CD4-positive, alpha-beta T cell treated with Interleukin-2 at 100 ng/mL for 4 hours (primary cell): ENCODE measurements around the gene SEPHS2.
"Not testable (repeated sequence)": the region's sequence is repeated elsewhere in the genome, so short reads cannot be mapped to it uniquely, and the experiment has no call there.

Experiments
- DNase-seq: peaks from one replicate; pipeline ENCODE4 v3.0.0-alpha.2; 2020; ENCODE audit warnings: low spot score

SEPHS2 gene

DNA sequence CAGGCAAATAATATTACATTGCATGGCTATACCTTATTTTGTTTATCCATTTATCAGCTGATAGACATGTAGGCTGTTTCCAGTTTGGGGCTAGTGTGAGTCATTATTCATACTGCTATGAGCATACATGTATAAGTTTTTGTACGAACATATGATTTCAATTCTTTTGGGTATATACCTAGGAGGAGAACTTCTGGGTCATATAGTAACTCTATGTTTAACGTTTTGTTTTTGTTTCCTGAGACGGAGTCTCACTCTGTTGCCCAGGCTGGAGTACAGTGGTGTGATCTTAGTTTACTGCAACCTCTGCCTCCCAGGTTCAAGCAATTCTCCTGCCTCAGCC lies 24.5 kb upstream of the SEPHS2 start:
- peak; percentile 30 for DNase-seq

DNA sequence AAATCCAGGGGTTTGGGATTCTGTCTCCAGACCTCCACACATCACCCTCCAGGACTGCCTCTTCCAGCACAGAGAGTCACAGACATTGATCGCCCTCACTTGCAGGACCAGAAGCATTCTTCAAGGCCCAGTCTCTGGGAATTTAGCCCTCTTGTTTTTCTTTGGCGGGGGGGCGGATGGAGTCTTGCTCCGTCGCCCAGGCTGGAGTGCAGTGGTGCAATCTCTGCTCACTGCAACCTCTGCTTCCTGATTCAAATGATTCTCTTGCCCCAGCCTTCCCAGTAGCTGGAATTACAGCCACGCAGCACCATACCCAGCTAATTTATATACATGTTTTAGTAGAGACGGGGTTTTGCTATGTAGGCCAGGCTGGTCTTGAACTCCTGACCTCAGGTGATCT lies 18.4 kb upstream of the SEPHS2 start:
- DNase-seq: no peak

DNA sequence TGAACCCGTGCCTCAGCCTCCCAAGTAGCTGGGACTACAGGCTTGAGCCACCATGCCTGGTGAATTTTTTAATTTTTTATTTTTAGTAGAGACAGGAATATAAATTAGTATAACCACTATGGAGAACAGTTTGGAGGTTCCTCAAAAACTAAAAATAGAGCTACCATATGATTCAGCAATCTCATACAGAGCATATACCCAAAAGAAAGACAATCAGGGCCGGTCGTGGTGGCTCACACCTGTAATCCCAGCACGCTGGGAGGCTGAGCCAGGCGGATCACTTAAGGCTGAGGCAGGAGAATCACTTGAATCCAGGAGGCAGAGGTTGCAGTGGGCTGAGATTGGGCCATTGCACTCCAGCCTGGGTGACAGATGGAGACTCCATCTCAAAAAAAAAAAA lies 15.8 kb upstream of the SEPHS2 start:
- DNase-seq: not testable (repeated sequence)

DNA sequence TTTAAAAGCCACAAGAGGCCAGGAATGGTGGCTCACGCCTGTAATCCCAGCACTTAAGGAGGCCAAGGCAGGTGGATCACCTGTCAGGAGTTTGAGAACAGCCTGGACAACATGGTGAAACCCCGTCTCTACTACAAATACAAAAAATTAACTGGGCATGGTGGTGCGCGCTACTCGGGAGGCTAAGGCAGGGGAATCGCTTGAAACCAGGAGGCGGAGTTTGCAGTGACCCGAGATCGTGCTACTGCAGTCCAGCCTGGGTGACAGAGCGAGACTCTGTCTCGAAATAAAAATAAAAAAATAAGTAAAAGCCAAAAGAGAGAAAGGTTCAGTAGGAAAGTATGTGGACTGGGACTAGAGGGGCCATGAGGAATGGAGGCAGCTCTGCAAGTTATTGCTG lies 13.8 kb upstream of the SEPHS2 start:
- DNase-seq: no peak

DNA sequence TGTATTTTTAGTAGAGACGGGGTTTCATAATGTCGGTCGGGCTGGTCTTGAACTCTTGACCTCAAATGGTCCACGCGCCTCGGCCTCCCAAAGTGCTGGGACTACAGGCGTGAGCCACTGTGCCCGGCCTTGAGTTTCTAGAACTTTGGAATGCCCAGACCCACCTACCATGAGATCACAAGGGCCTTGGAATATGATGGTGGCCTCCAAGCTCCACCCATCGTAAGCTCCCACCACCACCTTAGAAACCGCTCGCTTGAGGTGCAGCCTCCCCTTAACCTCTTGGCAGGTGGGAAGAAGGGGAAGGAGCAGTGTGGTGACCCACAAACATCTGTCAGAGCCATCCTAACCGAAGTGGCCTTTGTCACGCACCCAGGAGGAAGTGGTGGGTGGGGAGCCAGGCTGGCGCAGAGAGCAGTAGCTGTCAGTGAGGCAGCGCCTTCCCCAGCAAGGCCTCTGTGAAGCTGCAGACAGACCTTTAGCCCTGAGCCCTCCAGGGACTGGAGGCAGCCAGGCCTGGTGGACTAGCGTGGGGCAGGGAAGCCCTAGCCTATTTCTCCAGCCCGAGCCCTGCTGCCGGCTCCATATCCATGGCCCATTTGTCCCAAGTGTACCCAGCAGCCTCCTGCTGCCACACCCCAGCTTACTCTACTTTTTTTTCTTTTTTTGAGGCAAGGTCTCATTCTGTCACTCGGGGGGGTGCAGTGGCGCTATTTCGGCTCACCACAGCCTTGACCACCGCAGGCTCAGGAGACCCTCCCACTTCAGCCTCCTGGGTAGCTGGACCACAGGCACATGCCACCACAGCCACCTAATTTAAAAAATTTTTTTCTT lies 13.1 kb upstream of the SEPHS2 start:
- peak; percentile 82 for DNase-seq

DNA sequence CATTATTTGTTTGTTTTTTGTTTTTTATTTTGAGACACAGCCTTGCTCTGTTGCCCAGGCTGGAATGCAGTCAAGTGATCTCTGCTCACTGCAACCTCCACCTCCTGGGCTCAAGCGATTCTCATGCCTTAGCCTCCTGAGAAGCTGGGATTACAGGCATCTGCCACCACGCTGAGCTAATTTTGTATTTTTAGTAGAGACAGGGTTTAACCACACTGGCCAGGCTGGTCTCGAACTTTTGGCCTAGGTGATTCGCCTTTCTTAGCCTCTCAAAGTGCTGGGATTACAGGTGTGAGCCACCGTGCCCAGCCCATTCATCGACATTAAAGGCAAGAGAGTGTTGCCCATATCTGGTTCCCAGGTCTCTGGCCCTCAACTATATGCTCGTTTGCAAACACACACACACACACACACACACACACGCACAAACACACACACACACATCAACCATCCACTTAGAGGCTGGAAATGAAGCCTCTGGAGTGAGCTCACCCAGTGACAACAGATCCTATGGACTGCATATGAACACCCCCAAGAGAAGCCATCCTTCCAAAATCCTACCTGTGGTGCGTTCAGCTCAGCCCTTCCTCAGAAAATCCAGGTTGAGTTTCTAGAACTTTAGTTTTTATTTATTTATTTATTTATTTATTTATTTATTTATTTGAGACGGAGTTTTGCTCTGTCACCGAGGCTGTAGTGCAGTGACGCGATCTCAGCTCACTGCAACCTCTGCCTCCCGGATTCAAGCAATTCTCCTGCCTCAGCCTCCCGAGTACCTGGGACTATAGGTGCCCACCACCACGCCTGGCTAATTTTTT lies 12.3 kb upstream of the SEPHS2 start:
- no peak for DNase-seq

DNA sequence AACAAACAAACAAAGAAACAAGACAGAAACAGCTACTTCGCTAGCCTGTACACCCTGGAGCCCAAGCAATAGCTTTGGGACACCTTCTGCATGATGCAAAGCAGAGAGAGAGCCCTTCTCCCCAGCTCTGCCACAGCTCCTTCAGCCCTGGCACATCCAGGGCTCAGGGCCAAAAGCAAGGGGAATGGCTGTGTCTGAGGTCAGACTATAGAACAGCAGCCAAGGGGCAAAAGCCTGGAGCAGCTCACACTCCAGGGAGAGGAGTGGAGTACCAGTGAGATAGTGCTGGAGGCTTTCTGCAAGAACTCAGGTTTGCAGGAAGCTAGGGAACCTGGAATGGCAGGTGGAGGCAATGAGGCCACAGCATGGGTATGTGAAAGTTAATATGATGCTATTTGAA lies 11.6 kb upstream of the SEPHS2 start:
- no peak for DNase-seq

DNA sequence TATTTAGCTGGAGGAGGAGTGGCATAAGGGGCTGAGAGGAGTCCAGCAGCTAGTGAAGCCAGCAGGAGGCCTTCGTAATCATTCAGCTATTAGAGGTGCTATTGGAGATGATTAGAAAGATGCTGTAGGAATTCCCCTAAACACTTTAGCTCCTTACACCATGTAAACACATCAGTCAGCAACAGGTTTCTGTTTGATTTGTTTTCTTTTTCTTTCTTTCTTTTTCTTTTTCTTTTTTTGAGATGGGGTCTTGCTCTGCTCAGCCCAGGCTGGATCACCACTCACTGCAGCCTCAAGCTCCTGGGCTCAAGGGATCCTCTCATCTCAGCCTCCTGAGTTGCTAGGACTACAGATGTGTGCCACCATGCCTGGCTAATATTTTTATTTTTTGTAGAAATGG lies 10.6 kb upstream of the SEPHS2 start:
- no peak for DNase-seq

DNA sequence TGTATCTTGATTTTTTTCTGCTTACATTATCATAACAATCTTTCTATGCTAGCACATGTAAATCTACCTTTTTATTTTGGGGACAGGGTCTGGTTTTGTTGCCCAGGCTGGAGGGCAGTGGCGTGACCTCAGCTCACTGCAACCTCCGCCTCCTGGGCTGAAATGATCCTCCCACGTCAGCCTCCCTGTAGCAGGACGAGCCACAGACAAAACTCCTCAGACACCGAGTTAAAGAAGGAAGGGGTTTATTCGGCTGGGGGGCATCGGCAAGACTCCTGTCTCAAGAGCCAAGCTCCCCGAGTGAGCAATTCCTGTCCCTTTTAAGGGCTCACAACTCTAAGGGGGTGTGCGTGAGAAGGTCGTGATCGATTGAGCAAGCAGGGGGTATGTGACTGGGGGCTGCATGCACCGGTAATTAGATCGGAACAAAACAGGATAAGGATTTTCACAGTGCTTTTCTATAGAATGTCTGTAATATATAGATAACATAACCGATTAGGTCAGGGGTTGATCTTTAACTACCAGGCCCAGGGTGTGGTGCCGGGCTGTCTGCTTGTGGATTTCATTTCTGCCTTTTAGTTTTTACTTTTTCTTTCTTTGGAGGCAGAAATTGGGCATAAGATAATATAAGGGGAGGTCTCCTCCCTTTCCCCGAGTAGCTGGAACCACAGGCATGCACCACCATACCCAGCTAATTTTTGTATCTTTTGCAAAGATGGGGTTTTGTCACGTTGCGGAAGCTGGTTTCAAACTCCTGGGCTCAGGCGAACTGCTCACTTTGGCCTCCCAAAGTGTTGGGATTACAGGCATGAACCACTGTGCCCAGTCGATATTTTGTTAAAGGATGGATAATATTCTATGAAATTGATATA lies 7.3 kb upstream of the SEPHS2 start:
- DNase-seq: not testable (repeated sequence)

DNA sequence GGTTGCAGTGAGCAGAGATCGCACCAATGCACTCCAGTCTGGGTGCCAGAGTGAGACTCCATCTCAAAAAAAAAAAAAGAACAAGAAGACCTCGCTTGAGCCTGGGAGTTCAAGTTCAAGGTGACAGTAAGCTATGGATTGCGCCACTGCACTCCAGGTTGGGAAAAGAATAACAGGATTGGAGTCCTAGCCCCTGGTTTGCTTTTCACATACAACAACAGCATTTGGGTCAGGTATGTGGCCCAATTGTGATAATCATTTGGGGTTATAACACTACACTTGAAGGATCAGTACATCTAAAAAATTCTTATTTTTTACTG lies 3.4 kb upstream of the SEPHS2 start:
- no peak for DNase-seq

DNA sequence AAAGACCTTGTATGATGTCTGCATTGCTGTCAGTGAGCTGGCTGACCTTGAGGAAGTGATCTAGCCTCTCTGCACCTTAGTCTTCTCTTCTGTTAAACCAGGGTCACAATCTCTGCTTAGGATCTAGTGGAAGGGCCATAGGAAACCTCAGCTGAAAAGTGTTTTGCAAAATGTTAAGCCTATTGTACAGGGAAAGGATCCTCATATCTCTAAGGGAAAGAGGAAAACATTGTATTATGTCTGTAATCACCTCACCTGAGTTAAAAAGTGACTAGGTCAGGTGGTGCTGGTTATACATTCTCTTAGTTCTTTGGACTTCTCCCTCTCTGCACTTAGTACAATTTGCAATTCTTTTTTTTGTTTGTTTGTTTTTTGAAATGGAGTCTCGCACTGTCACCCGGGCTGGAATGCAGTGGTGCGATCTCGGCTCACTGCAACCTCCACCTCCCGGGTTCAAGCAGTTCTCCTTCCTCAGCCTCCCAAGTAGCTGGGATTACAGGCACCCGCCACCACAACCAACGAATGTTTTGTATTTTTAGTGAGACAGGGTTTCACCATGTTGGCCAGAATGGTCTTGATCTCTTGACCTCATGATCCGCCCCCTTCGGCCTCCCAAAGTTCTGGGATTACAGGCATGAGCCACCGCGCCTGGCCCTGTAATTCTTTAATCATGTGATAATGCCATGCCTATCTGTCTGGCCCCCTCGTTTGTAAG lies 2.0 kb upstream of the SEPHS2 start:
- no peak for DNase-seq

DNA sequence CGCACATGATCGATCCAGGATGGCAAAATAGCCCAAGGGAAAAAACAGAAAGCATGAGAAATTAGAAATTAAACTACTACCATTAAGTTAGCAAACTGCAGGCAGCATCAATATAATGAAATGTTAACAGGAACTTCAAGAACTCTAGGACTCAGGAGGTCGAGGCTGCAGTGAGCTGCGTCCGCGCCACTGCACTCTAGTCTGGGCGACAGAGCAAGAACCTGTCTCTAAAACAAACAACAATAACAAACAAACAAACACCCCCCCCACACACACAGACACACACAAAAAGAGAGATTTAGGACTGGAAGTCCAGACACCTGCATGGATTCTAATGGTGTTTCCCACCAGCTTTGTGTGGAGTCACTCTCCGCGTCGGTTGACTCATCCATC lies 525 bp upstream of the SEPHS2 start:
- DNase-seq: no peak

DNA sequence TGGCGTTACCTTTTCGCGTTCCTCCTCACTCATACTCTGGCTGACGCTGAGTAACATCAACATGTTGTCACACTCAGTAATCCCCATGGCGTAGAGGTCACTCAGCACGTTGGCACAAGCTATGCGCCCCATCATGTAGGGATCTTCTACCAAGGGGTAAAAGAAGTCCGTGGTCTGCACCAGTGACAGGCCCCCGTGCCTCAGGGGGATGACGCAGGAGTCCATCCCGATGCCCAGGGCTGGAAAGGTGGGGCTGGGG lies 596 bp downstream of the SEPHS2 start:
- DNase-seq: no peak

DNA sequence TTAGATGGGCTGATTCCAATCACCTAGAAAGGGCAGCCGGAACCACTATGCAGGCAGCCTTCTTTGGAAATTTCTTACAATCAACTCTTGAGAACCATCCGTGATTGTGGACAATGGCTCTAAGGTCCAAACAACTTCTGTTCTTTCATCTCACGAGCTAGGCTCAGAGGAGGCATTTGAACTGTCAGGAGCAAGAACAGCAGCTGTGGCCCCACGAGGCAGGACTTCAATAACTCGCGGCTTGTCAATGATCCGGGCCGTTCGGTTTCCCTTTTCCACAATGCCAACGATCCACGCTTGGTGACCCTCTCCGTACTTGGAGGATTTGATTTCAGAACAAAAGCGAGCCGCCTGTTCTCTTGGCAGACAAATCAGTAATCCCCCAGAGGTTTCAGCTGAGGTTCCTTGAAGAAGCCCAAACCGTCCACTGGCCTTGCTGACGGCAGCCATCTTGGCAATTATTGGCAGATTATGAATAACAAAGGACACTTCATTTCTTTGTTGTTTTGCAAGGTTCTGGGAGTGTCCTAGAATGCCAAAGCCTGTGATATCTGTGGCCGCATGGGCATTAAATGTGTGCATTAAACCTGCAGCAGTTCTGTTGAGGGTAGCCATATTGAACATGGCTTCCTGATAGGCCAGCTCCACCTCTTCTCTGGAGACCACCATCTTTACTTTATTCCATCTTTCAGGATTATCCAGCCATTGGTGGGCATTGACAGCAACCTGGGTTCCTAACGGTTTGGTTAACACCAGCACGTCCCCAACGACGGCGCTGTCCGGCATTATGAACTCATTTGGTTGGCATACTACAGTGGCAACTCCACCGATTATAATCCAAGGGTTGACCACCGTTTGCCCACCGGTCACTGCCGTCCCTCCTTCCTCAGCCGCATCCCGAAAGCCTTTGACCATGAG lies 1.2 kb downstream of the SEPHS2 start:
- no peak for DNase-seq

DNA sequence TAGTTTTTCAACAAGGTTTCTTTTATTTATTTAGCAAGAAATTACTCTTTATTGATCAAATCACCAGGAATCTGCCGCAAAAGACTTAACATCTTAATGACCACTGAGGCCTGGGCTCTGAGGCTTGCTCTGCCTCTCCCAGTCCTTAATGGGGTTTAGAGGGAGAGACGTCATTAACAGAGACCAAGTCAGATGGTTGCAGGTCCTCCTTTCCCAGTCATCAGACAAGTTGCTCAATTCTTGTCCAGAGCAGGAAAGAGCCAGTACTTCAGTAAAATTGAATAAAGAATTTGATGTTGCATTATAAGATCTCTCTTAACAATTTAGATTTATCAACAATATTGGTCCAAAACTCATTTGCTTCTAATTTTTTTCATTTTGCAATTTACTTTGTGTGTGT lies 2.0 kb downstream of the SEPHS2 start:
- DNase-seq: no peak

DNA sequence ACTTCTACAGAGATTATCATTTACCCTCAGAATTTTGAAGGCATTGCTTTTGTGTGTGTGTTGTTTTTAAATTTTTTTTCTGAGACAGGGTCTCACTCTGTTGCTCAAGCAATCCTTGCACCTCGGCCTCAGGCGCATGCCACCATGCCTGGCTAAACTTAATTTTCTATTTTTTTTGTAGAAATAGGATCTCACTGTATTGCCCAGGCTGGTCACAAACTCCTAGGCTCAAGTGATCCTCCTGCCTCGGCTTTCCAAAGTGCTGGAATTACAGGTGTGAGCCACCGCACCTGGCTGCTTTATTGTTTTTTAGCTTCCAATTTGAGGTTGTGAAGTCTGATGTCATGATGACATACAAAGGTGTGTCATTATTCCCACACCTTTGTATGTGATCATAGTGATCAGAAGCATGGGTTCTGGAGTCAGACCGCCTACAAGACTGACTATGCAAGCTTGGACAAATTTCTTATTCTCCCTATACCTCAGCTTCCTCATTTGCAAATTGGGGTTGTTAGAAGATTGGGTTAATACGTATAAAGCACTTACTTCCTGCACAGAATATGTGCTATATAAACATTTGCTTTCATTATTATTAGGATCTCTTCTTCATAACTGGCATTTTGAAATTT lies 5.8 kb downstream of the SEPHS2 start:
- no peak for DNase-seq

DNA sequence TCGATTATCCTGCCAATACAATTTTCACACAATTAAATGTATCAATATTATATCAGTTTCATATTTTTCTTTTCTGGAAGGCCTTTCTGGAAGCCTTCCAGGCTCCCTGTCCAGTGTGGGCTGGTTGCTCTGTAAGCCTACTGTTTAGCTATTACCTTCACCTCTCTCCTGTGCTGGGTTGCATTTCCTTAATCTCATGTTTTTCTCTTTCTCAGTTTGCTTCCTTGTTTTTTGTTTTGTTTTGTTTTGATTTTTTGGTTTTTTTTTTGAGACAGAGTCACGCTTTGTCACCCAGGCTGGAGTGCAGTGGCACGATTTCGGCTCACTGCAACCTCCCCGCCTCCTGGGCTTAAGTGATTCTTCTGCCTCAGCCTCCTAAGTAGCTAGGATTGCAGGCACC lies 6.8 kb downstream of the SEPHS2 start:
- DNase-seq: no peak

DNA sequence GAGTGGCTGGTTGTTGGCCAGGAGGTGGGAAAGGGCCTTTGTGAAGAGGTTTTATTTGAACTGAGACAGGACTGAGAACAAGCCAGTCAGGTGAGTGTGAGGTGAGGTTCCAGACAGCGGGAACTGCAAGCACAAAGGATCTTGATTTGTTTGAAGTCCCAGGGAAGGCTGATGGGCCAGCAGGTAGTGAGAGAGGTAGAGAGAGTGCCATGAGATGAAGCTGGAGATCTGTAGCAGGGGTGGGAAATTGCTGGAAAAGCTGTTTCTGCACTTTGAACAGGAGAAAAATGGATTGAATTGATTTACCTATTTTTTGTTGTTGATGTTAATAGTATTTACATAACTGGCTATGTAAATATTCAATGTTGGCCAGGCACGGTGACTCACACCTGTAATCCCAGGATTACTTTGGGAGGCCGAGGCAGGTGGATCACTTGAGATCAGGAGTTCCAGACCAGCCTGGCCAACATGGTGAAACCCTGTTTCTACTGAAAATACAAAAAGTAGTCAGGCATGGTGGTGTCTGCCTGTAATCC lies 8.1 kb downstream of the SEPHS2 start:
- no peak for DNase-seq

DNA sequence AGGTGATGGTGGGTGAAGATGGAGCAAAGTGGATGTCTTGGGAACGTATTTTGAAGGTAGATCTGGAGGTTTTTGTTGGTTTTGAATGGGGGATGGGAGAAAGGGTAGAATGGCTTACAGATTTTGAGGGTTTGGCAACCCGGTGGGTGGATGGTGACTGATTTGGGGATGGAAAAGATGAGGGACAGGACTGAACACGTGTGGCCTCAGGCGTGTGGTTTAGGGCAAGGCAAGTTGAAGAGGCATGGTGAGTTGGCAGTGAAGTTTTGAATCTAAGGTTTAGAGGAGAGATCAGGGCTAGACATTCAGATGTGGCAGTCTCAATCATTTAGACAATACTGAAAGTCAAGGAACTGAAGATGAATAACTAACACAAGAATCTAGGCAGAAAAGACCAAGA lies 10.8 kb downstream of the SEPHS2 start:
- DNase-seq: no peak

DNA sequence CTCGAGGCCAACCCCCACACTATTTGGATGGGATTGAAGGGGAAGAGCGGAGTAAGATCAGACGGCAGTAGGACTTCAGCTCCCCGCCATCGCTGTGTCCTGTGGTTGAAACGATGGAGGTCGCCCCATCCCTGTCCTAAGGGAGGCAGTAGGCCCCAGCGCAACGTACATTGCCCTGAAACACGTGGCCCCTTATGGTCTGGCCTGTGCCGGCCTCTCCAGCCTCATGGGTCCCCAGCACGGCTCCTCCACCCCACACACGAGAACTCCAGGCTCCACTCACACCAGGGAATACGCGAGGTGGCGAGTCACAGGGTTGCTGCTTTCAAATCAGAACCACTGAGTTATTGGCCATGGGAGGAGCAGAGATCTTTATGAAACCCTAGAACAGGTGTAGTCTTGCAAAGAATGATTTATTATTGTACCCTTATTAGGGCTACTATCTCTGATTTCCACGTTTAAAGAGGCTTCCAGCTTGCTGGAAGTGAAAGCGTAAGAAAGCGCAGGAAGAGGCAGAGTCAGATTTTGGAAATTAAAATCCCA lies 15.2 kb downstream of the SEPHS2 start:
- DNase-seq: no peak
